GM18870 (cell line): ENCODE data around the gene PAQR5.
"Not testable (repeated sequence)": the region's sequence is repeated elsewhere in the genome, so short reads cannot be mapped to it uniquely, and the experiment has no call there.

Source experiments
- ATAC-seq: cut with Tn5 transposase; IDR thresholded peaks from one replicate; pipeline ENCODE4 v1.9.1; 2021; ENCODE audit warnings: moderate library complexity; ENCODE audit not compliant: unreplicated experiment

The PAQR5 gene, protein sequence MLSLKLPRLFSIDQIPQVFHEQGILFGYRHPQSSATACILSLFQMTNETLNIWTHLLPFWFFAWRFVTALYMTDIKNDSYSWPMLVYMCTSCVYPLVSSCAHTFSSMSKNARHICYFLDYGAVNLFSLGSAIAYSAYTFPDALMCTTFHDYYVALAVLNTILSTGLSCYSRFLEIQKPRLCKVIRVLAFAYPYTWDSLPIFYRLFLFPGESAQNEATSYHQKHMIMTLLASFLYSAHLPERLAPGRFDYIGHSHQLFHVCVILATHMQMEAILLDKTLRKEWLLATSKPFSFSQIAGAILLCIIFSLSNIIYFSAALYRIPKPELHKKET

DNA sequence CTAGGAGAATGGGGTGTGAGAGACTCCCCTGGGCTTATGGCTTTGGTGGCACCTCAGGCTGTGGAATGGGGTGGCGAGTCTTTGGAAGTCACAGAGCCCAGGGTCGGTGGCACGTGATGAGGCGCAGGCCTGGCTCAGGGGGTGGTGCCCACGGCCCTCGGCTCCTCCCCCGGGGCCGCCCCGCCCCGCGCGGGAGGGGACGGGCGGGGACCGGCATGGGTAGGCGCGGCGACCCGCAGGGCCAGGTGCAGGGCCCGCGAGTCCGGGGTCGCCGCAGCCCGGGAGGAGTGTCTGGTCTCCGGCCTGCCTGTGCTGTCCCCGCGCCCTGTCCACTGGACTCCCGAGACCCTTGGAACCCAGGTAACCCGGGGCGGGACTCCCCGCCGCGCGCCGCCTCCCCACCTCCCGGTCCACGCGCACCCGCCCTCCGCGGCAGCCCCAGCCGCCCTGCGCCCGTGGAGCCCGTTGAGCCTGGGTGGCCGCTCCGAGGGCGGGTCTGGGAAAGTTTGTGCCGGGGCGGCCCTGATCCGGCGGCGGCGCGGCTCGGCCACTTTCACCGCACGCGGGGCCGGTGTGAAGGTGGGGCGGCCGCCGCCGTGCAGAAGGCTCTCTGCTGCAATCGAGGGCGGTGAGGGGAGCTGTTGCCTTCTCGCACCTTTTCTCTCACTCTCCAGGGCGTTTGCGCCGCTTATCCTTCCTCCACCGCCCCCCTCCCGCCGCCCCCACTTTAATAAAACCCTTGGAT, at the start of gene PAQR5:
Gene PAQR5, plus strand, starts transcription at position 216 of the 745 bp plus-strand sequence. CDS start 61,169 bp downstream, outside the sequence.
- no peak for ATAC-seq

DNA sequence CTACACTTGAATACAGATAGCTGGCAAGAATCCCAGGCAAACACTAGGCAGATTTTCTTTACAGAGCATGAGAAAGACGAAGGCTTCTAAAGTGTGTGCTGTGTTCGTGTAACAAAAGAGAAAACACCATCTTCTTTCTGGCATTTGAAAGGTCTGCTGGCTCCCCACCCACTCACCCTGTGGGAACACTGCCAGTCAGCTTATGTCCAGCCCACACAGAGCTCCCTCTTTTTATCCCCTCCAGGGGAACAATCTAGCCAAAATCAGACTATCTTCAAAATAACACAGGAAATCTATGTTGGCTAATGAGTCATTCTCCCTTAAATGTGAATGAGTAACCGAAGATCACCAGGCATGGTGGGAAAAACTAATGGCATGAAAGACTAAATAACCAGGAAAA, 45.6 kb upstream of the PAQR5 start:
- ATAC-seq: no peak

DNA sequence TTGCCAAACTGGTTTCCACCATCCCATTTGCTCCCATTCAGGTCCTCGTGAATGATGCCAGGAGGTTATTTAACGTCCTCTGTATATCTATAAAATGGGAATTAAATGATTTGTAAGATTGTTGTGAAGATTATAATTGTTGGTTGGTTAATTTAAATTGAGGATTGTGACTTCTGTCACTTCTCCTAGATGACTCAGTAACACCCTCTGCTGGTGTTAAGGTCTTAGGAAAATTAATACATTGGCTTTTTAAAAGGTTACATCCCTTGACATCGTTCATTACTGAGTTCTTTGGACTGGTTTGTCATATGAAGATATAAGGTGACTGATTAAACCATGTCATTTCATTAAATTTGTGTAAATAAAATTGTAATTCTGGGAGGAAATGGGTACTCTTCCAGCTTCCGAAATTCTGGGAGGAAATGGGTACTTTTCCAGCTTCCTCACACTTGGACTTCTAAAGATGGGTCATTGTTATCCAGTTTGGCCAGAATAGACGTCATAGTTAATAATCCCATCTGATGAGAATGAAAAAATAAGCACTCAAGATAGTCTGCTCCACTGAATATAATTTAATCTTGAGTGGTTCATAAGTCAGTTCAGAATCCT, 33.3 kb upstream of the PAQR5 start:
- no peak for ATAC-seq

DNA sequence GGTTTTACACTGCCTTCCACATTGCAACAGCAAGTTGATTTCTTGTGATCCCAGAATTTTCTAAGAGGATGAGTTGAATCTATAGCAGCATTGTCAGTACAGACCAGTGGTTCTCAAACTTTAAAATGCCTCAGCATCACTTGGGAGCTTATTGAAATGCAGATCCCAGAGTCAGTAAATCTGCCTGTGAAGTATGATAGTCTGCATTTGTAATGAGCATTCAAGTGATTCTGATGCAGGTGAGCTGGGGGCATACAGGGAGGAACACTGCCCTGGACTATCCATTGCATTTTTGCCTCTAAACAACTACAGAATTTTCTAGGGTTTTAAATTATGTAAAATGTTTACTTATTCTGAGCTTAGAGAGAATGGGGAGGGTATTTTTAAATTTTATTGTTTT, 27.5 kb upstream of the PAQR5 start:
- no peak for ATAC-seq

DNA sequence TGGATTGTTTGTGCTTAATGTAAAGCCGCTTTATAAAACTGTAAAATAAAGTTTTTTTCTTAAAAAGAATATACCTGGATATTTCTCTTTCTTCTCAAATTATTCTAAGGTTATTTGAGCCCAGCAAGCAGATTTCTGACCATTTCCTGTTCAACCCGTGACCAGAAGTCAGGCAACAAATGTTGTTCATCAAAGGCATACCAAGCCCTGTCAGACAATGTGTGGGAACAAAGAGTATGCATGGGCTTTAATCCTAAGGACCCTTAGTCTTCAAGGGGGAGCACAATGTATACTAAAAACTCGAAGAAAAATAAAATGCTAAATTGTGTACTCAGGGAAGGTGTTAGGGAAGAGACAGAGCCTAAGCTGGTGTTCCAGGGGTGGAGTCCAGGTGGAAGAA, 26.6 kb upstream of the PAQR5 start:
- no peak for ATAC-seq

DNA sequence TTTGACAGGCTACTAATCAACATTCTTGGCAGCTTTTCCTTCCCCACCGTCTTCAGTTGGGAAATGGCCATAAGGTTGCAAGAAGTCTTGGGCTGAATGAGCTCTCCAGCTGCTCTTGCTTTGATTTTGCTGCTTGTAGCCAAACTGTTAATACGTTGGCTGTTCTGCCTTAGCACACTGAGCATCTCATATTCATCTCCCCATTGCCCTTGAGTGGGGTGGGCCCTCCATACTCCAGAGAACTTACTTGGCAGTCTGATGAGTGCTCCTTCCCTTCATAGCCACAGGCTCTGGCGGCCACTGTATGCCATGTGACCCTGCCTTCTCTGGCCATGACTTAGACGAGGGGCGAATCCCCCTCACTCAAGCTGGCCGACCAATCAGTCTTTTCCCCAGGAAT, 25.8 kb upstream of the PAQR5 start:
- ATAC-seq: no peak

DNA sequence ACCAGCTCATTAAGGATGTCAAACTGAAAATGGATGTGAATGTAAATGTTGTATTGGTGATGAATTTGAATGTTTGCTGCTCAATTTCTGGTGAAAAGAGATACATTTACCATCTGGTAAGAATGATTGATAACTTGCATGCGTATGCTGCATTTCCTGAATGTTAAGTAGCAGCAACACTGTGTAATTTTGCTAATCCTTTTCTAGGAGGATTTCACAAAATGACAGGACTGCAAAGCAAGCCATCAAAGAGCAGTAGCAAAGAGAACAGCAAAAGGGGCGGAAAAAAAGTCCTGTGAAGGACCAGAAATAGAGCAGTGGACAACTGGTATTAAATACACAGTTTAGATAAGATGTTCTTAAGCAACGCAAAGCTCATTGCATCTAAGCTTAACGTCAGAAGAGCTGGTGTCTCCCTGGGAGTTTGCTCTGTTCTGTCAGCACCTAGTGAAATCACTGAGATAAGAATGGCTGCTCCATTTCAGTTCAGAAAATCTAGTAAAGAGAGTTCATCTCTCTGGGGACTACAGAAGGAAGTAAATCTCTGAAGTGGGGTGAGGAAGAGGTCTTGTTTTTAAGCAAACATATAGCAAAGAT, 23.5 kb upstream of the PAQR5 start:
- no peak for ATAC-seq

DNA sequence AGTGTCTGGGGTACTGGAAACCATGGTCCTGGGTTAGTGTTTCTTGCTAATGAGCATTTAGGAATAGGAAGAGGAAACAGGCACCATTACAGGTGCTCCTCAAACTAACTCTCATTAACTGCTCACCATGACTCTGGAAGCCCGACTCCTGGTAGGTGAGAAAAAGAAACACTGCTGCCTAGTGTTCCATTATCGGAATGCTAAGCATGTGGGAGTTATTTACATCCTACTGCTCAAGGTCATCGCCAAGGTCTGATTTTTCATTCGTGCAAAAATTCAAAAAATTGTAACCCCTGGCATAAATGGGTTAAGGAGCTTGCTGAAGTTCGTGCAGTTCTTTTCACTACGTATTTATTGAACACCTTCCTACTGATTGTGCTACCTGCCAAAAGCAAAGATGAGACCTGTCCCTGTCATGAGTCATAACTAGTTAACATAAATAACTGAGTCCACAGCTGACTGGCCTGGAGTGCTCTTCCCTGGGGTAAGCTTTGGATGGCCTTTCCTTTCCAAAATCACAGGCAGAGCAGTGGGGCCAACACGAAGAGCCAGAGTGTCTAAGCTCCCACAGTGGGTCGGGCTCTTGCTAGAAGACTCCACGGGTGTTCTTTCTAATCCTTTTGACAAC, 22.7 kb upstream of the PAQR5 start:
- ATAC-seq: no peak

DNA sequence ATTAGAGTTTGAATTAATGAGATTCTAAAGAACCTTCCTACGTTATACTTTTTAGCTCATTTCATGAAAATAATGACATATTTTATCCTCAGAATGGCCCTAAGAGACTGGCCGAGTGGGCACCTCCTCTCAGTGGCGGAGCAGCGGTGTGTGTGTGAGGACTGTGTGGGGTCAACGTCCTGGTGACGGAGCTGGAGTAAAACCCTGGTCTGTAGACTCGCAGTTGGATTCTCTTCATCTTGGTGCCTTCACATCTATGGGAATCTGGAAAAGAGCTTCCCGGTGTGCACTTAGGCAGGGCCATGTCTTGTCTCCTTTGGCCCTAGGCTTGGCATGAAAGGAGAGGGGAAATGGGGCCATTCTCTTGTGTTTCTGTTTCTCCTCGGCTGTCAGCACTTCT, 21.4 kb upstream of the PAQR5 start:
- no peak for ATAC-seq

DNA sequence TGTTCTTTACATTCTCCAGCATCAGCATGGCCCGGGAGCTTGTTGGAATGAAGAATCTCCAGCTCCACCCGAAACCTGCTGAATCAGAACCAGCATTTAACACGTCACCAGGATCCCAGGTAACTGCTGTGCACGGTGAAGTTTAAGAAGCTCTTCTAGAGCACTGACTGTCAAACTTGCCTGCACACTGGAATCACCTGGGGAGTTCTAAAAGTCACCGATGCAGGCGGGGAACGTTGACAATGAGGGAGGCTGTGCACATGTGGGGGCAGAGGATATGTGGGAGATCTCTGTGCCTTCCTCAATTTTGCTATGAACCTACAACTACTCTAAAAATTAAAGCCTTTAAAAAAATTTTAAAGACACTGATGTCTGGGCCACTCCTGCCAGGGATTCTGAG, 19.1 kb upstream of the PAQR5 start:
- no peak for ATAC-seq

DNA sequence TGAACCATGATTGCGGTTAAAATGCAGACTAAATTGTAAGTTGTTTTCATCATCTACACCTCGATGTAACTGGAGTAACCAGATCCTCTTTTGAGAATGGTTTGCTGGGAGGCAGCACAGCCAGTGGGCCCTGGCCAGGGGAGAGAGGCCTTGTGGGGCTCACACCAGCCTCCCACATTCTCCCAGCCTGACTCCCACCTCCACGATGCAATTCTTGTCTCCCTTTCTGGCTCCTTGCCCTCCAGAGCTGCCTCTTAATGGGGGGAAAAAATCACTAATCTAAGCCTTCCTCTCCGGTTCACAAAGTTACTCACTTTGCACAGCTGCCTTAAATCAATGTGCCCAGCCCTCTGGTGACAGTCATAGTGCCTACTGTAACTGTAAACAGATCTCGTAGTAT, 17.9 kb upstream of the PAQR5 start:
- ATAC-seq: no peak

DNA sequence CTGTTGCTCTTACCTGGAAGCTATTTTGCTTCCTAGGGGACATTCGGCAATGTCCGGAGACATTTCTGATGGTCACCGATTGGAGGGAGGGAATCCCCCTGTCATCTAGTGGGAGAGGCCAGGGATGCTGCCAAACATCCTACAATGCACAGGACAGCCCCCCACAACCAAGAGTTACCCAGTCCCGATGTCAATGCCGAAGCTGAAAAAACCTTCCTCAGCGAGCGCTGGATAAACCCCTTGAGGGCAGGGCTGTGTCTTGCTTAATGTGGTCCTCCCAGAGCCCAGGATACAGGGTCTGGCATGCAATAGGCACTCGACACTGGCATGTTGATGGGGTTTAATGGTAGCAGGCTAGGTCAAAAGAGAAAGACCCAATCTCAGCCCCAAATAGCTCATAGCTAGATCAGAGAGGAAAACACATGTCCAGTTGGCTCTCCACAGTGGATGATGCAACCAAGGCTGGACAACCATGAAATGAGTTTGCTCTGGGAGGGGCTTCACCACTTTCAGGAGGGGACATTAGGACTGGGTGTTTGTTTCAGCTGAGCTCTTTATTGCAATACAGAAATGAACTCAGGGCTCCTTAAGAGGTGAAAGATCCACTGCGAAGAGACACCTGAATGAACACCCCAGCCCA, 16.5 kb upstream of the PAQR5 start:
- no peak for ATAC-seq

DNA sequence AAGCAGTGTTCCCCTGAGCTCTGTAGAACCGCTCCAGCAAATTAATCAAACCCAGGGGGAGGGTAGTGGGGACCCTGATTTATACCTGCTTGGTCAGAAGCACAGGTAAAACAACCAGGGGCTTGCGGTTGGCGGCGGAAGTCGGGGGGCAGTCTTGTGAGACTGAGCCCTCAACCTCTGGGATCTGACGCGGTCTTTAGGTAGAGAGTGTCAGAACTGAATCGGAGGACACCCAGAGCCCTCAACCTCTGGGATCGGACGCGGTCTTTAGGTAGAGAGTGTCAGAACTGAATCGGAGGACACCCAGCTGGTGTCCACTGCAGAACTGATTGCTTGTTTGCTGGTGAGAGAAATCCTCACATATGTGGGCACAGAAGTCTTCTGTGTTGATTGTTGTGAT, 12.9 kb upstream of the PAQR5 start:
- no peak for ATAC-seq

DNA sequence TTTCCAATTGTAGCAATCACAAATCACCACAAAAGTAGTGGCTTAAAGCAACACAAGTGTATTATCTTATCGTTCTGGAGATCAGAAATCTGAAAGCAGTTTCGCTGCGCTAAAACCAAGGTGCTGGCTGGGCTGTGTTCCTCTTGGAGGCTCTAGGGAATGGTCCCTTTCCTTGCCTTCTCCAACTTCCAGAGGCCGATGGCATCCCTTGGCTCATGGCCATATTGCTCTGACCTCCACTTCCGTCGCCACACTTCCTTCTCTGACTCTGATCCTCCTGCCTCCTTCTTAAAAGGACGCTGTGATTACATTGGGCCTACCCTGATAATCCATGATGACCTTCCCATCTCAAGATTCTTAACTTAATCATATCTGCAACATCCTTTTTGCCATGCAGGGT, 10.7 kb upstream of the PAQR5 start:
- ATAC-seq: no peak

DNA sequence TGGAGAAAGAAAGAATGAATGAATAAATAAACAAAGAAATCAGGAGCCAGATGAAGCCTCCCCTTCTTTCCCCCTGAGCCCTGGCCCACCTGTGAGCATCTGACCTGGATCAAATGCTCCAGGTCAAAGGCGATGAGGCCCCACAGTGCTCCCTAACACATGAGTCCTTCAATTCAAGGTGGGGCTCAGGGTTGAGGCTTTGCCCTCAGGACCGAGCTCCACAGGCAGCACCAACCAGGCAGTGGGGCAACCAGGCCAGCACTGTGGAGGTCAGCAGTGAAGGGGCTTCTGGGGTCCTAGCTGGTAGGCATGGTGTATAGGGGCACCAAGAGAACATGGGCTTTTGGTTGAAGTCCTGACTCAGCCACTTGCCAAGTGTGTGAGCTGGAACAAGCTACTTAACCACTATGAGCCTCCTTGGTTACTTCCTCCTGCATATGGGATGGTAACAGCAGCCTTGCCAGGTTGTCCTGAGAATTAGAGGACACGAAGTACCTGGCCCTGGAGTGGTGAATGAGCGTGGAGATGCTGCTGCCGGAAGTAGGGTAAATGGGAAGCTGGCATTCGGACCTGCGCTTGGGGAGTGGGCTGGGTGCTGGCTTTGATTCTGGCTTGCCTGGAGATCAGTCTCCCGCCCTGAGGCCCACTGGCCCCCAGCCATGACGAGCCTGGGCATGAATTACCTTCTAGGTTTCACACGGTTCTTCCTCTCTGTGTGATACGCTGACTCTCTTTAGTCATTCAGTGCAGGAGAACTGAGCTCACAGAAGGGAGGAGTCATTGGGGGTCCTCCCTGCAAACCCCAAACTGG, 10.0 kb upstream of the PAQR5 start:
- ATAC-seq: no peak

DNA sequence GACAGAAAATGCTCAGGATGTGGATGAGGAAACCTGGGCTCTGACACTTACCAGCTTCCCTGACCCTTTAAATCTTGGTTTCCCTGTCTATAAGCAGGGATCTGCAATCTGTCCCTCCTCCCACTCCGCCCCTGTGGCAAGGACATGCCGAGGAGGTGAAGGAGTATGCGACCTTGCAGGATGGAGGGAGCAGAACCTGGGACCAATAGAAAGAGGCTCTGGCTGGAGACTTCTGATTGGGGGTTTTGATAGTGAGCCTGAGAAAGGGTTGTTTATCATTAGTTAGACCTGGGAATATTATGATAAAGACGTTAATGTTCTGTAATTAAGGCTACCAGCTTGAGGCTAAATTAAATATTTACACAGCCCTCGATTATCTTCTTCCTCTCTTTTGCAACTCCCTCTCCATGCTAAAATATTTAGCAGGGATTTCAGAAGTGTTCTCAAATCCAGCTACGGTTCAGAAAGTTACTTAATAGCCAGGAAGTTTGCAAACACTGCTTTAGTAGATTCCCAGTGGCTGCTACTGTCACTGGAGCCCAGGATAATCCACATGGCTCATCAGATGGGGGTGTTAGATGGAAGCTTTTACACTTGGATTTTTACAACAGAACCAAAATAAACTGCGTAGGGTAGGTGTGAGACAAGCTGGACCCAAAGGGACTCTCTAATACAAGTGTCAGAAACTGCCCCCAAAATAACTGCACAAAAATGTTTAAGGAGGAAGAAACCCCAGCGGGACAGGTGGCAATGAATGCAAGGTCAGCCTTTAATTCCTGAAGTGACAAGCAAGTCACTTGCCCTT, 9.2 kb upstream of the PAQR5 start:
- no peak for ATAC-seq

DNA sequence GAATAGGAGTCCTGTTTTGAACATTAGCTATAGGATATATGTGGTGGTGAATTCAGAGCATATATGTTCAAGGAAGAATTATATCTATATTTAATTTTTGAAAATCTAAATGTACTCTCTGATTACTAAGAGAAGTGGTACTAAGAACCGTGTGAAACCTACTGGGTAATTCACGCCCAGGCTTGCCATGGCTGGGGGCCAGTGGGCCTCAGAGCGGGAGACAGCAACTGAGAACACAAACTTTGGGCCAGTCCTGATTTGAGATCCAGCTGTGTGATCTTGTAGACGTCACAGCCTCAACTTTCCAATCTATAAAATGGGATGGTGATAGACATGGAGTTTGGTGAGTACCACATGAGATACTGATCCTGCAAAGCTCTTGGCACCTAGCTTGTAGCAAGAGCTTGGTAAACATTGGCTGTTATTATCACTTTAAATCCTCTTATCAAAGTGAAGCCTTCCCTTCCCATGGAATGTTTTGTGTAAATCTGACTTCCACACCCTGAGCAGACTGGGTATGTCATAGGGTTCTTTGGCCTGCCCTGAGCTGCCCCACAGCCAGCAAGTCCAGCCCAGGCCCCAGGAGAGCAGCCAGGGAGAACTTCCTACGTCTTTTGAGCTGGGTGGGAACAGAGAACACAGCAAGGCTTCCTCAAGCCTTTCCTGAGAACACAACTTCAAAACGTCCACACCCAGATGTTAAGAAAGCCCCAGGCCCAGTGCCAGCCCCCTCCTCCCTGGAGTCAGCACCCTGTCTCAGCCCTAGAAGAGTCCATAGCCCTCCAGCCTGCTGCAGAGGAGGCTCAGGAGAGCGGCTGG, 8.2 kb upstream of the PAQR5 start:
- ATAC-seq: no peak

DNA sequence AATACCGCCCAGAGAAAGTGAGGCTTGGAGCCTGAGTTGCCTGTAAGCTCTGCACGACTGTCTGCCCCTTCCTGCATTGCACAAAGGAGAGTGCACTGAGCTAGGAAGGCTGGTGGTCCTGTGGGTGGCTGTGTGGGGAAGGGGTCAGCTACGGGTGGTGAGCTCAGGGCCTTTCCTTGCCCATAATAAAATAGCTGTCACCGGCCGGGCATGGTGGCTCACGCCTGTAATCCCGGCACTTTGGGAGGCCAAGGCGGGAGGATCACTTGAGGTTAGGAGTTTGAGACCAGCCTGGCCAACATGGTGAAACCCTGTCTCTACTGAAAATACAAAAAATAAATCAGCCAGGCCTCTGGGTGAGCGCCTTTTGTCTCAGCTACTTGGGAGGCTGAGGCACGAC, 7.1 kb upstream of the PAQR5 start:
- not testable (repeated sequence) for ATAC-seq
